ENCODE measurements around the gene JARID2.

- TF ChIP-seq CTCF (IDR thresholded peaks at IDR 0.05; ENCODE audit: poor library complexity, severe bottlenecking) (no peak), RAD21 (conservative IDR thresholded peaks at IDR 0.05) (no peak), EZH2 (IDR thresholded peaks at IDR 0.05; ENCODE audit: borderline replicate concordance, insufficient read depth, low read length, poor library complexity, severe bottlenecking) (no peak), POLR2AphosphoS5 (IDR thresholded peaks at IDR 0.05) (no peak)
Observed at GRCh38 chr6:15206887-15207286, 39.0 kb upstream of the JARID2 start.
